Activated effector memory CD4-positive, alpha-beta T cell treated with anti-CD3 and anti-CD28 coated beads, Interleukin-2, amount 50 U/mL, for 16 hours (primary cell): ENCODE data around the gene METTL23.
A peak's percentile ranks its signal among the peaks of the same experiment; 100 is the strongest.
"Not testable (repeated sequence)": the region's sequence is repeated elsewhere in the genome, so short reads cannot be mapped to it uniquely, and the experiment has no call there.

Source experiments
- DNase-seq: peaks from one replicate; pipeline ENCODE4 v3.0.0-alpha.2; 2020

METTL23 gene

GRCh38 chr17:76696763-76697701, 29.6 kb upstream of the METTL23 start:
- DNase-seq, result no peak

- no peak for DNase-seq
Observed at GRCh38 chr17:76697702-76698465, 28.8 kb upstream of the METTL23 start.

GRCh38 chr17:76698466-76698977, 28.1 kb upstream of the METTL23 start:
- not testable (repeated sequence) for DNase-seq

- no peak for DNase-seq
Observed at GRCh38 chr17:76700270-76700616, 26.4 kb upstream of the METTL23 start.

GRCh38 chr17:76700617-76701470, 25.8 kb upstream of the METTL23 start:
- DNase-seq, result no peak

- DNase-seq, result no peak
Observed at GRCh38 chr17:76701471-76701967, 25.1 kb upstream of the METTL23 start.

- DNase-seq, result no peak
Observed at GRCh38 chr17:76702076-76702475, 24.6 kb upstream of the METTL23 start.

- DNase-seq, result no peak
Observed at GRCh38 chr17:76702941-76703637, 23.6 kb upstream of the METTL23 start.

- no peak for DNase-seq
Observed at GRCh38 chr17:76704805-76705204, 21.8 kb upstream of the METTL23 start.

GRCh38 chr17:76706817-76707216, 19.8 kb upstream of the METTL23 start:
- DNase-seq, result no peak

- DNase-seq, result no peak
Observed at GRCh38 chr17:76707985-76708807, 18.4 kb upstream of the METTL23 start.

GRCh38 chr17:76709077-76709950, 17.3 kb upstream of the METTL23 start:
- no peak for DNase-seq

- not testable (repeated sequence) for DNase-seq
Observed at GRCh38 chr17:76709951-76710862, 16.4 kb upstream of the METTL23 start.

GRCh38 chr17:76710863-76711611, 15.6 kb upstream of the METTL23 start, which contains the start of gene MXRA7:
TSS of gene MXRA7 (minus strand) at chr17:76710965. CDS start at chr17:76710946, 19 bp downstream.
- peak; percentile 86 for DNase-seq

GRCh38 chr17:76712321-76712720, 14.3 kb upstream of the METTL23 start:
- DNase-seq, result not testable (repeated sequence)

GRCh38 chr17:76713765-76714164, 12.9 kb upstream of the METTL23 start:
- no peak for DNase-seq

GRCh38 chr17:76714336-76714735, 12.3 kb upstream of the METTL23 start:
- DNase-seq, result no peak
